Astrocyte of the spinal cord (primary cell): ENCODE data around the gene HSPG2.

ENCODE experiments used
- DNase-seq: peaks from one replicate; pipeline ENCODE4 v3.0.0; 2011; ENCODE audit warnings: low read depth, low spot score
- H3K4me3 ChIP-seq: 2 replicates; pipeline ENCODE4 v1.5.1; 2011; ENCODE audit warnings: low read depth, mild to moderate bottlenecking, low read length, moderate library complexity
- in situ Hi-C: cut with HindIII; loops from 2 replicates; pipeline ENCODE4 v1.10.0; 2017; ENCODE audit warnings: low sequenced_read_pairs
- TF ChIP-seq, protein P1 (sequence below): IDR thresholded peaks from 2 replicates; pipeline ENCODE4 v1.5.1; 2012; ENCODE audit warnings: low read depth, mild to moderate bottlenecking, low read length, inconsistent platforms

The HSPG2 gene

DNA sequence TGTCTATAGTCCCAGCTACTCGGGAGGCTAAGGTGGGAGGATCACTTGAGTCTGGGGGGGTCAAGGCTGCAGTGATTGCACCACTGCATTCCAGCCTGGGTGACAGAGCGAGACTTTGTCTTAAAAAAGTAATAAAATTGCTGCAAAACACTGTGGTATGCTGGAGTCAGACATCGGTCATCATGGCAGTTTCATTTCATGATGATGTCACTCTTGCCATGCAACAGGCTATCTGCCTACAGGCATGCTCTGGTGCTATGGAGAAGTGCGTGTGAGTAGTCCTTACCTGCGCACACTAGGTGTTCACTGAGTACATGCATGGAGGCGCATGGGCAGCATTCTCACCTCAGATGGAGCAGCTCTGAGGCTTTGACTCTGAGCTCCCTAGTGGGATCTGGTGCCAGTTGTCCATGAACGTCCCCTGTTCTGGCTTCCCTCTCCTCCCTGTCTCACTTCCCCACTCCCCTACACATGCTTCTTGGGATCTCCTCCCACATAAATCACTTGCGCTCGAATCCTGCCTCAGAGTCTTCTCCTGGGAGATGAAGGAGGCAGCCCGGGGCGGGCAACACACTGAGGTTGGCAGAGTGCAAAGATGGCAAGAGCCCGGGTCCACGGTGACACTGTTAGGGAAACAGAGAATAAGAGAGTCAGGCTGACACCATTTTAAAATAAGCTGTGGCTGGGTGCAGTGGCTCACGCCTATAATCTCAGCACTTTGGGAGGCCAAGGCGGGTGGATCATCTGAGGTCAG, 29.3 kb upstream of the HSPG2 start:
- peak; percentile 10 for DNase-seq
- in situ Hi-C loops, result no loop called here
- H3K4me3 ChIP-seq, result no peak overlapping the region
- TF ChIP-seq, protein P1, sequence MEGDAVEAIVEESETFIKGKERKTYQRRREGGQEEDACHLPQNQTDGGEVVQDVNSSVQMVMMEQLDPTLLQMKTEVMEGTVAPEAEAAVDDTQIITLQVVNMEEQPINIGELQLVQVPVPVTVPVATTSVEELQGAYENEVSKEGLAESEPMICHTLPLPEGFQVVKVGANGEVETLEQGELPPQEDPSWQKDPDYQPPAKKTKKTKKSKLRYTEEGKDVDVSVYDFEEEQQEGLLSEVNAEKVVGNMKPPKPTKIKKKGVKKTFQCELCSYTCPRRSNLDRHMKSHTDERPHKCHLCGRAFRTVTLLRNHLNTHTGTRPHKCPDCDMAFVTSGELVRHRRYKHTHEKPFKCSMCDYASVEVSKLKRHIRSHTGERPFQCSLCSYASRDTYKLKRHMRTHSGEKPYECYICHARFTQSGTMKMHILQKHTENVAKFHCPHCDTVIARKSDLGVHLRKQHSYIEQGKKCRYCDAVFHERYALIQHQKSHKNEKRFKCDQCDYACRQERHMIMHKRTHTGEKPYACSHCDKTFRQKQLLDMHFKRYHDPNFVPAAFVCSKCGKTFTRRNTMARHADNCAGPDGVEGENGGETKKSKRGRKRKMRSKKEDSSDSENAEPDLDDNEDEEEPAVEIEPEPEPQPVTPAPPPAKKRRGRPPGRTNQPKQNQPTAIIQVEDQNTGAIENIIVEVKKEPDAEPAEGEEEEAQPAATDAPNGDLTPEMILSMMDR, result no peak

DNA sequence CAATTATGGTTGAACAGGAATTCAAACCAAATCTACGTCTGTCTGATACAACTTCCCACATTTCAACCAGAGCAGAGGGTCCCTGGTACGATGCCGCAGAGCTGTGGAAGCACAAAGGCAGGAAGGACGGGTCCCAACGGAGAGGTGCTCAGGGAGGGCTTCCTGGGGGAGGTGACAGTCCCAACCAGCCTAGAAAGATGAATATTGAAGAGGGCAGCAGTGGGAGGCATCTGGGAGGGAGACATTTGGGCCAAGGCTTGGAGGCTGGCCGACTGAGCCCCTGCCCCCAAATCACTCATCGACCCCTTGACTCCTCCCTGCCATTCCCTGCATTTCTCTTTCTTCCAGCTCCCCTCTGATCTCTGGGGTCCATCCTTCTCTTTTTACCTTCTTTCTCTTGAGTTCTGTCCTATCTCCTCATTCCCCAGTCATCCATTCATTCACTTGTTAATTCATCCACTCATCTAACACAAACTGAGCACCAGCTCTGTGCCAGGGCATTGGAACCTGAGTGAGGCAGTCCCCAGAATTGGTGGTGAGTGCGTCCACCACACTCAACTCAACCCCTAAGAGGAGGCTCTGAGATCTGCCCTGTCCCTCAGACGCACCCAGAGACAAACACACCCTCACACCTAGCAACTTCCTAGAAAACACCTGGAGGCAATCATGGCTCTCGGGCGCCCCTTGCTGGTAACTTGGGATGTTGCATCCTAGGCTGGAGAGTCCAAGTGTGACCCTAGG, 26.5 kb upstream of the HSPG2 start:
- TF ChIP-seq, protein P1, result peak; percentile 92
- DNase-seq, result peak; percentile 63
- no peak overlapping the region for H3K4me3 ChIP-seq
- in situ Hi-C loops, result no loop called here

DNA sequence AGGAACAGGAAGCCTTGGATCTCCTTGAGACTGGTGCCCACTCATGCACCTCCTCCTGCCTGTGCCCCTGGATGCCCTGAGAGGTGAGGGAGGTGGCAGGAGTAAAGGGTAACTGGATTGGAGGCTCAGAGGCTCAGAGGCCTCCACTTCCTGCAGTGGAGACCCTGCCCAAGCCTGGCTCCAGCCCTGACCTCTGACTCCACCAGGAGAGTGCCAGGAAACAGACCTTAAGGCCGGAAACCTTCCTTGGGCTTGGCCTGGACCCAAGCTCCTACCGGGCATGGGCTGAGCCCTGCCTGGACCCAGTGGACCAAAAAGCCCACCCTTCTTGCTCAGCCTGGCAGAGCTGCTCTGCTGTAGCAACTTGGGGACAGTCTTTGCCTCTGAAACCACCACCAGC, 24.7 kb upstream of the HSPG2 start:
- TF ChIP-seq, protein P1, result no peak
- H3K4me3 ChIP-seq, result no peak overlapping the region
- no peak for DNase-seq
- in situ Hi-C loops, result no loop called here

DNA sequence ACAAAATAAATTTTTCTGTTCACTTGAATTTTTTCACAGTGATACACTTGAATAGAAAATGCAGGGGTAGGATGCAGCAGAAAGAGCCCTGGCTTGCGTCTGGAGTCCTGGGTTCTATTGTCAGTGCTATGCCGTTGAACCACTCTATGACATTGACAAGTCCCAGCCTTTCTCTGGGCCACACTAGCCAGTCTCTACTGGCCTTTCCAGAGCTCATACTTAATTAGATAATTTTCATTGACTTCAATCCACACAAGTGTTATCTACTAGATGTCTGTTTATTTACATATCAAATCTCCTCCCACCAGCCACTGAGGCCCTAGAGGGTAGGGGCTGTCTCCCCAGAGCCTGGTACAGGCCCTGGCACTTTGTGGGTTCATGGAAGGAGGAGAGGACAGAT, 24.2 kb upstream of the HSPG2 start:
- TF ChIP-seq, protein P1, result no peak
- H3K4me3 ChIP-seq, result no peak overlapping the region

DNA sequence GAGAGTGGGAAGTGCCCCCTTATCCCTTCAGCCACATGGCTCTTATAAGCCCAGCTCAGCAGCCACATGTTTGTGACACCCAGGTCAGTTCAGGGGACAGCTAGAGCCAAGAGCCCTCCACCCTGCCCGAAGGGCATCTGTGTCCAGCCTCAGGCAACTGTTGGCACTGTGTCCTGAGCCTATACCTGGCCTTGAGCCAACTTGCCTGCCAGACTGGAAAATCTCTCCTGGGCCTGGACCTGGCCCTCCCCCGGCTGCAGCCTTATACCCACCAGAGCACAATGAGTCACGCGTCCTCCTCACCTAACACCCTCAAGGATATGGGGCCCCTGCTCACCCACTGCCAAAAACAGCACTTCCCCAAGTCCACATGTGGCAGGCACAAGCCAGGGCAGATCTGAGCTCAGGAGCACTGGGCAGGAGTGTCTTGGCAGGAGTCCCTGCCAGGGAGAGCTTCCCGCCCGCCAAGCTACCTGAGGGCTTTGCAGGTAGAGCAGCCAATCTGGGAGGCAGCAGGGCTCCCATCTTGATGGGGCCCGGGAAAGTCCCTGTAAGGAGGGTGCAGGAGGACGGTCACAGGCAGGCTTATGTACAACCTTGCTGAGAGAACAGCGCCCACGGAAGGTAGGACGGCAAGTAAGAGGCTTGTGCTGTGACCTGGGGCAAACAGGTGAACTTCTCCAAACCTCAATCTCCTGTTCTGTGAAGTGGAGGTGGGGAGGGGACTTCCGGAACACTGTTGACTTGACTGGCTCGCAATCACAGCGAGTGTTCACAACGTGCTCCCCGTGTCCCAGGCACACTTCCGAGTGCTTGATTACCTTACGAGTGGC, 19.8 kb upstream of the HSPG2 start:
- no peak overlapping the region for H3K4me3 ChIP-seq
- in situ Hi-C loops, result no loop called here

More for the DNA sequence above, 24.2 kb upstream of the HSPG2 start:
- in situ Hi-C loops, result no loop called here
- DNase-seq, result no peak

More for the DNA sequence above, 19.8 kb upstream of the HSPG2 start:
- TF ChIP-seq, protein P1, result no peak
- DNase-seq, result peak; percentile 10
